SK-N-SH treated with all-trans-retinoic acid at 6 μM for 48 hours (cell line): Measurements from ENCODE around the gene LY6G6C.

Experiments used
- ATAC-seq: fragments of 200-7000 bp; cut with Tn5 transposase; 3 replicates; pipeline ENCODE4 v1.9.1; 2020; ENCODE audit warnings: mild to moderate bottlenecking, moderate library complexity
- ARNTL ChIP-seq: fragments of 450-650 bp; formaldehyde crosslinking; IDR thresholded peaks from 2 replicates; pipeline ENCODE4 v1.5.0; 2020; ENCODE audit warnings: low read depth, mild to moderate bottlenecking, moderate library complexity, borderline replicate concordance
- CSDC2 ChIP-seq: fragments of 250-450 bp; sonication (Bioruptor Pico); IDR thresholded peaks from 2 replicates; pipeline ENCODE4 v1.5.0; 2020; ENCODE audit warnings: mild to moderate bottlenecking, moderate library complexity
- ESRRG ChIP-seq: fragments of 250-450 bp; sonication (Bioruptor Pico); IDR thresholded peaks from 2 replicates; pipeline ENCODE4 v1.6.1; 2021; ENCODE audit warnings: mild to moderate bottlenecking
- ISL1 ChIP-seq: fragments of 250-450 bp; sonication (Bioruptor Pico); IDR thresholded peaks from 2 replicates; pipeline ENCODE4 v2.1.2; 2022; ENCODE audit warnings: mild to moderate bottlenecking, moderate library complexity
- OSR1 ChIP-seq: fragments of 250-450 bp; sonication (Bioruptor Pico); IDR thresholded peaks from 2 replicates; pipeline ENCODE4 v1.8.0; 2022; ENCODE audit warnings: moderate library complexity, mild to moderate bottlenecking, inconsistent platforms
- TCF4 ChIP-seq: fragments of 250-450 bp; sonication (Bioruptor Pico); IDR thresholded peaks from 2 replicates; pipeline ENCODE4 v1.8.0; 2021; ENCODE audit warnings: mild to moderate bottlenecking, moderate library complexity, borderline replicate concordance
- TOX ChIP-seq: fragments of 250-450 bp; sonication (Bioruptor Pico); IDR thresholded peaks from 2 replicates; pipeline ENCODE4 v1.8.0; 2021; ENCODE audit warnings: mild to moderate bottlenecking, moderate library complexity, borderline replicate concordance
- ZC3H10 ChIP-seq: fragments of 250-450 bp; sonication (Bioruptor Pico); IDR thresholded peaks from 2 replicates; pipeline ENCODE4 v1.5.1; 2021; ENCODE audit warnings: mild to moderate bottlenecking, moderate library complexity
- ZFP3 ChIP-seq: fragments of 250-450 bp; sonication (Bioruptor Pico); IDR thresholded peaks from 2 replicates; pipeline ENCODE4 v1.5.0; 2020; ENCODE audit warnings: mild to moderate bottlenecking, moderate library complexity
- ZFP30 ChIP-seq: fragments of 450-650 bp; formaldehyde crosslinking; IDR thresholded peaks from 2 replicates; pipeline ENCODE4 v1.5.0; 2022; ENCODE audit warnings: mild to moderate bottlenecking, moderate library complexity
- ZNF565 ChIP-seq: fragments of 450-650 bp; formaldehyde crosslinking; conservative IDR thresholded peaks from 2 replicates; pipeline ENCODE4 v1.5.0; 2020; ENCODE audit warnings: low read depth, mild to moderate bottlenecking, moderate library complexity
- ZNF70 ChIP-seq: fragments of 450-650 bp; formaldehyde crosslinking; IDR thresholded peaks from 2 replicates; pipeline ENCODE4 v1.5.0; 2020; ENCODE audit warnings: mild to moderate bottlenecking, moderate library complexity
- ZNF8 ChIP-seq: fragments of 450-650 bp; formaldehyde crosslinking; IDR thresholded peaks from 2 replicates; pipeline ENCODE4 v1.5.0; 2020; ENCODE audit warnings: mild to moderate bottlenecking, moderate library complexity
- TF ChIP-seq, protein P1 (sequence below): fragments of 250-450 bp; sonication (Bioruptor Pico); IDR thresholded peaks from 2 replicates; pipeline ENCODE4 v1.5.1; 2021; ENCODE audit warnings: mild to moderate bottlenecking, moderate library complexity
- TF ChIP-seq, protein P2 (sequence below): fragments of 250-450 bp; sonication (Bioruptor Pico); IDR thresholded peaks from 2 replicates; pipeline ENCODE4 v1.5.1; 2020; ENCODE audit warnings: low read depth, mild to moderate bottlenecking, moderate library complexity
- TF ChIP-seq, protein P3 (sequence below): fragments of 250-450 bp; sonication (Bioruptor Pico); IDR thresholded peaks from 2 replicates; pipeline ENCODE4 v1.8.0; 2021; ENCODE audit warnings: low read depth, mild to moderate bottlenecking, moderate library complexity, borderline replicate concordance
- TF ChIP-seq, protein P4 (sequence below): fragments of 250-450 bp; sonication (Bioruptor Pico); IDR thresholded peaks from 2 replicates; pipeline ENCODE4 v1.8.0; 2020; ENCODE audit warnings: mild to moderate bottlenecking, moderate library complexity, borderline replicate concordance
- TF ChIP-seq, protein P5 (sequence below): fragments of 250-450 bp; sonication (Bioruptor Pico); IDR thresholded peaks from 2 replicates; pipeline ENCODE4 v1.5.0; 2020; ENCODE audit warnings: mild to moderate bottlenecking, moderate library complexity

LY6G6C gene

DNA sequence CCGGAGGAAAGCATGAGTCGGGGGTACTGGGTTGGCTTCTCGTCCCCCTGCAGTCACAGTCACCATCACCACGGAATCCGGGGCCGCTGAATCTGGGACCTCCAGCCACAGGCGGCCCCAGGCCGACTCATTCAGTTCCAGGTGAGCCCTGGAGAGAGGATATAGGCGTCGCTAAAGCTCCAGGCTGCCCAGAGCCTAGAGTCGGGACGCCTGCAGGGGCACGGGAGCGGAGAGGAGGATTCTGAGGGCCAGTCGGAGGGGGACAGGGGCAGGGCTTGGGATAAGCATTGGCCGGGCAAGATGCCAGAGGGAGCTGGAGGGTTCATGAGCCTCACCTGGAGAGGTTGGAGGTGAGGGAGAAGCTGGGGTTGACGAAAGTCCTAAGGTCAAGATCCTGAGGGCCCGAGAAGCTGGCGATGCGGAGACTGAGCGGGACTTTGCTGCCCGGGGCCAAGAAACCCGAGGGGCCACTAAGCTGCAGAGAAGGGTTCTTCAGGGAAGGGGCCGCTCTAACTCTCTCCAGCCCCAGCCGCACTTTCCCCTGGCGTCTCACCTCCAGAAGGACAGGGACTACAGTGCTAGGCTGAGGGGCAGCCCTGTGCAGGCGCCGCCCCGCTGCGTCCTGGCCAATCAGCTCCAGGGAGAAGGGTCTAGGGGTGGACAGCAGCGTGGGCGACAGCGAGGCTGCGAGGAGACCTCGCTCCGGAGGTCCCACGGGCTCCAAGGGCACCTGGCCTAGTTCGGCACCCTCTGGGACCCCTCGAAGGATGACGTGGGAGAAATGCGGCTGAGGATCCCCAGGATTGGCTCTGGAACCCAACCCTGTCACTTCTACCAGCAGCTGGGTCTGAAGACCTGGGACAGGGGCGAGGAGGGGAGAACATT, 44.6 kb upstream of the LY6G6C start:
- ATAC-seq, result peak; percentile 81
- TF ChIP-seq ISL1 (CRISPR knock-in tag), result no peak

DNA sequence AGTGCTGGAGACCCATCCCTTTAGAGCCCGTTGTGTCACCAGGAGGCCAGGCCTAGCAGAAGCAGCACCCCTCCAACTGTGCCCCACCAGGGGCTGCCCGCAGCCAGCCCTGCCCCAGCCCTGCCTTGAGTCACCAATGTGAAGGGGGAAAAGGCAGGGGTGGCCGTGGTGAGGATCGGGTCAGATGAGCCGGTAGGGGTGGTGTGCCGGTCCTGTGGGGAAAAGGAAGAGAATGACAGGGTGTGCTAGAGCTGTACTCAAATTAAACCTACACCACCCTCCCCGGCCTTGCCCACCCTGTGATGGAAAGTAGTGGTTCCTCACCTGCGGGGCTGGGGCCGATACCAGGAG, 44.0 kb upstream of the LY6G6C start:
- no peak for ATAC-seq
- no peak for TF ChIP-seq ZFP30
- no peak for TF ChIP-seq CSDC2

DNA sequence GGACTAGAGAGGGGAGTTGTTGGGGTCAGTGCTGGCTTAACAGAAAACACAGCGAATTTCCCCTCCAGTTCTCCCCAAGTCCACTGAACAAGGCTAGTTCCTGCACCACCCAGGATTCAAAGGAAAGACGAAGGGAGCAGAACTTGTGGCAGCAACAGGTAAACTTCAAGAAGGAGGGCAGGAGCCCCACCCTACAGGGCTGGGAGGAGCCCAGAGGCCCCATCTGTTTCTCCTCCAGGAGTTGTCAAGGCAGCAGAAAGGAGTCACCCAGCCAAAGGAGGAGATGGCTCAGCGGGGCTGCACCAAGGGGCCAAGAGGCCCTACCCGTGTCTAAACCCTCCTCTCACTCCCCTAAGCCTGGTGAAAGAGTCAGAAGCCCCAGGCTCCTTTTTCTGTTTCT, 42.7 kb upstream of the LY6G6C start:
- TF ChIP-seq ZNF8 (CRISPR knock-in tag), result no peak
- no peak for TF ChIP-seq ARNTL (CRISPR knock-in tag)
- TF ChIP-seq ESRRG, result no peak
- TF ChIP-seq TCF4 (CRISPR knock-in tag), result no peak
- no peak for TF ChIP-seq ZNF565 (CRISPR knock-in tag)
- TF ChIP-seq TOX (CRISPR knock-in tag), result no peak
- no peak for TF ChIP-seq ZC3H10 (CRISPR knock-in tag)
- TF ChIP-seq, protein P1, sequence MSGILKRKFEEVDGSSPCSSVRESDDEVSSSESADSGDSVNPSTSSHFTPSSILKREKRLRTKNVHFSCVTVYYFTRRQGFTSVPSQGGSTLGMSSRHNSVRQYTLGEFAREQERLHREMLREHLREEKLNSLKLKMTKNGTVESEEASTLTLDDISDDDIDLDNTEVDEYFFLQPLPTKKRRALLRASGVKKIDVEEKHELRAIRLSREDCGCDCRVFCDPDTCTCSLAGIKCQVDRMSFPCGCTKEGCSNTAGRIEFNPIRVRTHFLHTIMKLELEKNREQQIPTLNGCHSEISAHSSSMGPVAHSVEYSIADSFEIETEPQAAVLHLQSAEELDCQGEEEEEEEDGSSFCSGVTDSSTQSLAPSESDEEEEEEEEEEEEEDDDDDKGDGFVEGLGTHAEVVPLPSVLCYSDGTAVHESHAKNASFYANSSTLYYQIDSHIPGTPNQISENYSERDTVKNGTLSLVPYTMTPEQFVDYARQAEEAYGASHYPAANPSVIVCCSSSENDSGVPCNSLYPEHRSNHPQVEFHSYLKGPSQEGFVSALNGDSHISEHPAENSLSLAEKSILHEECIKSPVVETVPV (CRISPR knock-in tag), result no peak
- TF ChIP-seq ZNF70 (CRISPR knock-in tag), result no peak
- TF ChIP-seq, protein P2, sequence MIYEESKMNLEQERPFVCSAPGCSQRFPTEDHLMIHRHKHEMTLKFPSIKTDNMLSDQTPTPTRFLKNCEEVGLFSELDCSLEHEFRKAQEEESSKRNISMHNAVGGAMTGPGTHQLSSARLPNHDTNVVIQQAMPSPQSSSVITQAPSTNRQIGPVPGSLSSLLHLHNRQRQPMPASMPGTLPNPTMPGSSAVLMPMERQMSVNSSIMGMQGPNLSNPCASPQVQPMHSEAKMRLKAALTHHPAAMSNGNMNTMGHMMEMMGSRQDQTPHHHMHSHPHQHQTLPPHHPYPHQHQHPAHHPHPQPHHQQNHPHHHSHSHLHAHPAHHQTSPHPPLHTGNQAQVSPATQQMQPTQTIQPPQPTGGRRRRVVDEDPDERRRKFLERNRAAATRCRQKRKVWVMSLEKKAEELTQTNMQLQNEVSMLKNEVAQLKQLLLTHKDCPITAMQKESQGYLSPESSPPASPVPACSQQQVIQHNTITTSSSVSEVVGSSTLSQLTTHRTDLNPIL, result no peak
- ATAC-seq, result no peak

DNA sequence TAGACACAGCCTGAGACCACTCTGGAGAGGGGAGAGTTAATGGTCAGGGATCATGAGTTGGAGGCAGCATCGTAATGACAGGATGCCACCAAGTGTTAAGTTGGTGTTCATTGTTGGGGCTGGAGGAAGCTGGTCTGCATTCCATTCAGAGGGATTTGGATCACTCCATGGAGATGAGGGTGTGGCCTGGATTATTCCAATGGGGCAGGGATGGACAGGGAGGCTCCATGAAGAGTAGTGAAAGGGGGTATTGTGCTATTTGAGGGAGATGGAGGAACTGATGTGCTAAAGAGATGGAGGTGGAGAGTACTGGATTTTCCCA, 42.0 kb upstream of the LY6G6C start:
- peak; percentile 73 for ATAC-seq
- TF ChIP-seq ARNTL (CRISPR knock-in tag), result no peak
- no peak for TF ChIP-seq TOX (CRISPR knock-in tag)
- TF ChIP-seq, protein P2, result no peak
- TF ChIP-seq, protein P3, sequence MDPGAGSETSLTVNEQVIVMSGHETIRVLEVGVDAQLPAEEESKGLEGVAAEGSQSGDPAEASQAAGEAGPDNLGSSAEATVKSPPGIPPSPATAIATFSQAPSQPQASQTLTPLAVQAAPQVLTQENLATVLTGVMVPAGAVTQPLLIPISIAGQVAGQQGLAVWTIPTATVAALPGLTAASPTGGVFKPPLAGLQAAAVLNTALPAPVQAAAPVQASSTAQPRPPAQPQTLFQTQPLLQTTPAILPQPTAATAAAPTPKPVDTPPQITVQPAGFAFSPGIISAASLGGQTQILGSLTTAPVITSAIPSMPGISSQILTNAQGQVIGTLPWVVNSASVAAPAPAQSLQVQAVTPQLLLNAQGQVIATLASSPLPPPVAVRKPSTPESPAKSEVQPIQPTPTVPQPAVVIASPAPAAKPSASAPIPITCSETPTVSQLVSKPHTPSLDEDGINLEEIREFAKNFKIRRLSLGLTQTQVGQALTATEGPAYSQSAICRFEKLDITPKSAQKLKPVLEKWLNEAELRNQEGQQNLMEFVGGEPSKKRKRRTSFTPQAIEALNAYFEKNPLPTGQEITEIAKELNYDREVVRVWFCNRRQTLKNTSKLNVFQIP (CRISPR knock-in tag), result no peak
- TF ChIP-seq, protein P4, sequence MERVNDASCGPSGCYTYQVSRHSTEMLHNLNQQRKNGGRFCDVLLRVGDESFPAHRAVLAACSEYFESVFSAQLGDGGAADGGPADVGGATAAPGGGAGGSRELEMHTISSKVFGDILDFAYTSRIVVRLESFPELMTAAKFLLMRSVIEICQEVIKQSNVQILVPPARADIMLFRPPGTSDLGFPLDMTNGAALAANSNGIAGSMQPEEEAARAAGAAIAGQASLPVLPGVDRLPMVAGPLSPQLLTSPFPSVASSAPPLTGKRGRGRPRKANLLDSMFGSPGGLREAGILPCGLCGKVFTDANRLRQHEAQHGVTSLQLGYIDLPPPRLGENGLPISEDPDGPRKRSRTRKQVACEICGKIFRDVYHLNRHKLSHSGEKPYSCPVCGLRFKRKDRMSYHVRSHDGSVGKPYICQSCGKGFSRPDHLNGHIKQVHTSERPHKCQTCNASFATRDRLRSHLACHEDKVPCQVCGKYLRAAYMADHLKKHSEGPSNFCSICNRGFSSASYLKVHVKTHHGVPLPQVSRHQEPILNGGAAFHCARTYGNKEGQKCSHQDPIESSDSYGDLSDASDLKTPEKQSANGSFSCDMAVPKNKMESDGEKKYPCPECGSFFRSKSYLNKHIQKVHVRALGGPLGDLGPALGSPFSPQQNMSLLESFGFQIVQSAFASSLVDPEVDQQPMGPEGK, result no peak
- TF ChIP-seq ESRRG, result no peak
- TF ChIP-seq ZFP3 (CRISPR knock-in tag), result no peak
- TF ChIP-seq ZNF565 (CRISPR knock-in tag), result no peak
- TF ChIP-seq OSR1 (CRISPR knock-in tag), result no peak
- TF ChIP-seq ISL1 (CRISPR knock-in tag), result no peak
- no peak for TF ChIP-seq TCF4 (CRISPR knock-in tag)
- no peak for TF ChIP-seq ZC3H10 (CRISPR knock-in tag)

DNA sequence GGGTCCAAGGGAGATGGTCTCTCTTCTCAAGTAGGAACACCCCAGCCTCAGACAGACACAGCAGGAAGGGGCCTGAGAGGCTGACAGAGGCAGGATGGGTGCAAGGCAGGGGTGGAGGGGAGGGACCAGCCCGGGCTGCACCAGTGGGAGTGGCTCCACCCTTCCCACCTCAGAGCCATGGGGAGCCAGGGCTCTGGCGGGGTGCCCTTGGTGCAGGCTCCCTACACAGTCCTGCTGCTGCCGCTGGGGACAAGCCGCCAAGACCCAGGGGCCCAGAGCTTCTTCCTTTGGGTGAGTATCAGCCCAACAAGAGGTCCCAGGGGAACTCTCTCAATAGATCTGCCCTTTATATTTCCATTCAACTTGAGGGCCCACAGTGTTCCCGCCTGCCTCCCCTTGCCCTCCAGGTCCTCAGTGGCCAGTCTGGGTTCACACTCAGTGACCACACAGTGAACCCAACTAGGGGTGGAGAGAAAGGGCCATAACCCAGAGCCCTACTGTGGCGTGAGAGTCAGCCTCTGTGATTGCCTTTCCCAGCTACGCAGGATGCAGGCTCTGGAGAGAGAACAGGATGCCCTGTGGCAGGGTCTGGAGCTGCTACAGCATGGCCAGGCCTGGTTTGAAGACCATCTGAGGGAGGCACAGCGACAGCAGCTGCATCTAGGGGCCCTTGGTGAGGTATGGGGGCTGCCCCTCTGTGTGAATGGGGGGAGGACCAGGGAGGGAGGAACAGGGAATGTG, 41.5 kb upstream of the LY6G6C start:
- TF ChIP-seq, protein P5, sequence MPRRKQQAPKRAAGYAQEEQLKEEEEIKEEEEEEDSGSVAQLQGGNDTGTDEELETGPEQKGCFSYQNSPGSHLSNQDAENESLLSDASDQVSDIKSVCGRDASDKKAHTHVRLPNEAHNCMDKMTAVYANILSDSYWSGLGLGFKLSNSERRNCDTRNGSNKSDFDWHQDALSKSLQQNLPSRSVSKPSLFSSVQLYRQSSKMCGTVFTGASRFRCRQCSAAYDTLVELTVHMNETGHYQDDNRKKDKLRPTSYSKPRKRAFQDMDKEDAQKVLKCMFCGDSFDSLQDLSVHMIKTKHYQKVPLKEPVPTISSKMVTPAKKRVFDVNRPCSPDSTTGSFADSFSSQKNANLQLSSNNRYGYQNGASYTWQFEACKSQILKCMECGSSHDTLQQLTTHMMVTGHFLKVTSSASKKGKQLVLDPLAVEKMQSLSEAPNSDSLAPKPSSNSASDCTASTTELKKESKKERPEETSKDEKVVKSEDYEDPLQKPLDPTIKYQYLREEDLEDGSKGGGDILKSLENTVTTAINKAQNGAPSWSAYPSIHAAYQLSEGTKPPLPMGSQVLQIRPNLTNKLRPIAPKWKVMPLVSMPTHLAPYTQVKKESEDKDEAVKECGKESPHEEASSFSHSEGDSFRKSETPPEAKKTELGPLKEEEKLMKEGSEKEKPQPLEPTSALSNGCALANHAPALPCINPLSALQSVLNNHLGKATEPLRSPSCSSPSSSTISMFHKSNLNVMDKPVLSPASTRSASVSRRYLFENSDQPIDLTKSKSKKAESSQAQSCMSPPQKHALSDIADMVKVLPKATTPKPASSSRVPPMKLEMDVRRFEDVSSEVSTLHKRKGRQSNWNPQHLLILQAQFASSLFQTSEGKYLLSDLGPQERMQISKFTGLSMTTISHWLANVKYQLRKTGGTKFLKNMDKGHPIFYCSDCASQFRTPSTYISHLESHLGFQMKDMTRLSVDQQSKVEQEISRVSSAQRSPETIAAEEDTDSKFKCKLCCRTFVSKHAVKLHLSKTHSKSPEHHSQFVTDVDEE (CRISPR knock-in tag), result no peak
- no peak for TF ChIP-seq CSDC2
- TF ChIP-seq TOX (CRISPR knock-in tag), result no peak
- TF ChIP-seq ESRRG, result no peak
- peak; percentile 11; the same call in 2 of the 3 replicates for ATAC-seq
